SK-N-SH (cell line): ENCODE results near the gene KRT28. TPM values are rescaled to one million over a fixed set of nuclear protein-coding genes. Genes with fewer than 3 reads are reported as not detected.

Experiments
- CTCF ChIA-PET: fragments of 300-600, 350-600 bp; formaldehyde crosslinking; extraction: SDS; loops from one replicate; lab custom pipeline; 2021; lab: Yijun Ruan, JAX
- POLR2A ChIA-PET: fragments of 350-600 bp; sonication (Branson Sonifier 250); formaldehyde crosslinking; extraction: SDS; loops from one replicate; lab custom pipeline; 2020; ENCODE audit warnings: antibody characterized with exemption, inconsistent platforms; lab: Yijun Ruan, JAX
- DNase-seq: peaks from one replicate; pipeline ENCODE4 v3.0.0; 2012
- H2AFZ ChIP-seq: fragments of 200-600 bp; sonication (generic); 2 replicates; pipeline ENCODE4 v1.8.1; 2016; ENCODE audit warnings: antibody characterized with exemption, mild to moderate bottlenecking, low read depth
- H3F3A ChIP-seq: fragments of 200-600 bp; sonication (generic); replicated peaks from 2 replicates; pipeline ENCODE3; 2016; ENCODE audit warnings: antibody characterized with exemption, mild to moderate bottlenecking; ENCODE audit not compliant: insufficient read depth
- H3K27ac ChIP-seq, 2 experiments: fragments of 200-500 bp in 1 of 2; fragments of 200-600 bp in 1 of 2; sonication (Bioruptor generic) in 1 of 2; sonication (generic), shearing (Covaris generic) in 1 of 2; 2 replicates each; pipeline versions ENCODE4 v1.5.1 to v1.6.1; 2014 to 2016; ENCODE audit warnings: low read depth in 2 of 2, inconsistent platforms in 1 of 2, low read length in 1 of 2, mild to moderate bottlenecking in 1 of 2, mixed read lengths in 1 of 2
- H3K27me3 ChIP-seq: fragments of 200-600 bp; sonication (generic), shearing (Covaris generic); 2 replicates; pipeline ENCODE4 v1.6.1; 2016; ENCODE audit warnings: mixed run types; ENCODE audit not compliant: insufficient read depth
- H3K36me3 ChIP-seq, 2 experiments: fragments of 200-500 bp in 1 of 2; fragments of 200-600 bp in 1 of 2; sonication (Bioruptor generic) in 1 of 2; sonication (generic) in 1 of 2; replicated peaks in 1 of 2; 2 replicates each; pipeline versions ENCODE3 to v1.5.1; 2014 to 2016; ENCODE audit warnings: low read length in 1 of 2, mild to moderate bottlenecking in 1 of 2; ENCODE audit not compliant: insufficient read depth in 2 of 2, control insufficient read depth in 1 of 2
- H3K4me1 ChIP-seq, 2 experiments: fragments of 200-500 bp in 1 of 2; fragments of 200-600 bp in 1 of 2; sonication (Bioruptor generic) in 1 of 2; sonication (generic), shearing (Covaris generic) in 1 of 2; 2 replicates each; pipeline versions ENCODE4 v1.5.1 to v1.6.1; 2014 to 2016; ENCODE audit warnings: low read depth in 1 of 2, low read length in 1 of 2, mixed run types in 1 of 2; ENCODE audit not compliant: insufficient read depth in 2 of 2, control insufficient read depth in 1 of 2
- H3K4me2 ChIP-seq: fragments of 200-600 bp; sonication (generic), shearing (Covaris generic); 2 replicates; pipeline ENCODE4 v1.6.1; 2017; ENCODE audit warnings: mixed run types
- H3K4me3 ChIP-seq, 2 experiments: fragments of 200-500 bp in 1 of 2; fragments of 200-600 bp in 1 of 2; sonication (Bioruptor generic) in 1 of 2; sonication (generic), shearing (Covaris generic) in 1 of 2; 2 replicates each; pipeline versions ENCODE4 v1.5.1 to v1.8.1; 2014 to 2016; ENCODE audit warnings: low read depth in 2 of 2, inconsistent platforms in 1 of 2, low read length in 1 of 2, mild to moderate bottlenecking in 1 of 2, mixed read lengths in 1 of 2, moderate library complexity in 1 of 2
- H3K79me2 ChIP-seq: fragments of 200-600 bp; sonication (generic); 2 replicates; pipeline ENCODE4 v1.8.1; 2017; ENCODE audit warnings: mild to moderate bottlenecking; ENCODE audit not compliant: insufficient read depth
- H3K9ac ChIP-seq: fragments of 200-600 bp; sonication (generic); 2 replicates; pipeline ENCODE4 v1.6.1; 2017; ENCODE audit warnings: mixed run types
- H3K9me2 ChIP-seq: fragments of 200-600 bp; sonication (generic); 2 replicates; pipeline ENCODE4 v1.6.1; 2017; ENCODE audit warnings: mixed run types
- H3K9me3 ChIP-seq: fragments of 200-600 bp; sonication (generic); 2 replicates; pipeline ENCODE4 v1.6.1; 2017; ENCODE audit warnings: mixed run types, mild to moderate bottlenecking, moderate library complexity
- H4K20me1 ChIP-seq: fragments of 200-600 bp; sonication (generic); 2 replicates; pipeline ENCODE4 v1.6.1; 2017; ENCODE audit warnings: mild to moderate bottlenecking, mixed run types; ENCODE audit not compliant: insufficient read depth
- CHD2 ChIP-seq: fragments of 150-350 bp; IDR thresholded peaks from 2 replicates; pipeline ENCODE4 v1.6.1; 2018; ENCODE audit warnings: low read length; ENCODE audit not compliant: partially characterized antibody
- EP300 ChIP-seq, 2 experiments: IDR thresholded peaks; 2 replicates each; pipeline versions ENCODE4 v1.4.0 to v1.6.1; 2012; ENCODE audit warnings: borderline replicate concordance in 1 of 2, low read depth in 1 of 2, low read length in 1 of 2
- FOXJ3 ChIP-seq: sonication (generic); formaldehyde crosslinking; IDR thresholded peaks from 2 replicates; pipeline ENCODE4 v1.5.1; 2020; ENCODE audit warnings: mild to moderate bottlenecking, missing genetic modification reagents
- JUND ChIP-seq: IDR thresholded peaks from 2 replicates; pipeline ENCODE4 v1.4.0; 2012
- NFIC ChIP-seq: IDR thresholded peaks from 2 replicates; pipeline ENCODE4 v1.4.0; 2012; ENCODE audit warnings: borderline replicate concordance
- NRF1 ChIP-seq: IDR thresholded peaks from 2 replicates; pipeline ENCODE4 v1.6.1; 2012; ENCODE audit warnings: low read depth, mild to moderate bottlenecking, low read length
- PBX3 ChIP-seq: IDR thresholded peaks from 2 replicates; pipeline ENCODE4; 2012
- POLR2AphosphoS5 ChIP-seq: IDR thresholded peaks from 2 replicates; pipeline ENCODE4 v1.6.1; 2012; ENCODE audit warnings: low read depth, low read length
- RXRA ChIP-seq: IDR thresholded peaks from 2 replicates; pipeline ENCODE4 v1.4.0; 2012; ENCODE audit warnings: low read depth, mild to moderate bottlenecking, borderline replicate concordance
- SIN3A ChIP-seq: IDR thresholded peaks from 2 replicates; pipeline ENCODE4 v1.6.1; 2012; ENCODE audit warnings: low read depth, mild to moderate bottlenecking, low read length, moderate library complexity, borderline replicate concordance
- TCF12 ChIP-seq: IDR thresholded peaks from 2 replicates; pipeline ENCODE4 v1.4.0; 2012
- USF1 ChIP-seq: IDR thresholded peaks from 2 replicates; pipeline ENCODE4 v1.4.0; 2012; ENCODE audit warnings: low read depth, borderline replicate concordance
- USF2 ChIP-seq: fragments of 150-350 bp; IDR thresholded peaks from 2 replicates; pipeline ENCODE4 v1.6.1; 2017; ENCODE audit warnings: antibody characterized with exemption, low read length, low read depth, borderline replicate concordance
- WGBS: methylation state at CpG from one replicate; pipeline ENCODE4 v1.1.6; 2017; ENCODE audit warnings: low lambda C conversion rate; 5-methylcytosine and 5-hydroxymethylcytosine counted together
- polyA plus RNA-seq, 3 experiments: library from polyadenylated mRNA; depleted of rRNA; stranded (reverse); fragments of >200 nt; gene quantifications; 2 replicates each; pipeline ENCODE4 v1.2.3, GENCODE V29; 2012

KRT28 gene
- polyA plus RNA-seq, 1 of the 3 experiments (the other 2 are of a cell fraction), result not detected

DNA sequence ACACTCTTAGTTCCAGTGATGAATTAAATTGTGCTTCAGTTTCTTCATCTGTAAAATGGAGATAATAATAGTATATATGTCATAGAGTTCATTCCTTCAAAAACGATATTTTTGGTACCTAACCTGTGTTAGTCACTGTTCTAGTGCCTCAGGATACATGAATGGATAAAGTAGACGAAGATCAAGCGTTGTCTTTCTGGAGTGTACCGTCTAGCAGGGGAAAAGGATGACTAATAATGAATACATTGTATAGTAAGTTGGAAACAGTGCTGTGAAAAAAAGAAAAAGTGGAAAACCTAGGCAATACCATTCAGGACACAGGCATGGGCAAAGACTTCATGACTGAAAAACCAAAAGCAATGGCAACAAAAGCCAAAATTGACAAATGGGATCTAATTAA lies 14.0 kb upstream of the KRT28 start:
- TF ChIP-seq PBX3 (no peak), NFIC (no peak), RXRA (no peak)
- CTCF ChIA-PET, result no interaction called here
- no peak overlapping the region for H3K9ac ChIP-seq
- H2AFZ ChIP-seq, result no peak overlapping the region
- POLR2A ChIA-PET, result no interaction called here
- no peaks in the 10 kb centered on the region; a peak in 1 of 4 replicates for H3K4me1 ChIP-seq
- H3K9me2 ChIP-seq, result no peaks in the 10 kb centered on the region
- H3K4me3 ChIP-seq, result no peak overlapping the region
- no peaks in the 10 kb centered on the region for H4K20me1 ChIP-seq
- H3K36me3 ChIP-seq, result peaks cover 12 to 15% of the 10 kb centered on the region in 2 experiments
- H3K27ac ChIP-seq, result no peak overlapping the region
- DNase-seq, result no peak
- H3K27me3 ChIP-seq, result peaks cover 13% of the 10 kb centered on the region; the same call in 1 of the 2 replicates
- H3F3A ChIP-seq, result peaks cover 17% of the 10 kb centered on the region
- no peak overlapping the region for H3K4me2 ChIP-seq
- H3K79me2 ChIP-seq, result no peaks in the 10 kb centered on the region; the same call in 1 of the 2 replicates
- H3K9me3 ChIP-seq, result no peaks in the 10 kb centered on the region
- 23% methylated on average over 4 of the region's 4 CpGs for WGBS

DNA sequence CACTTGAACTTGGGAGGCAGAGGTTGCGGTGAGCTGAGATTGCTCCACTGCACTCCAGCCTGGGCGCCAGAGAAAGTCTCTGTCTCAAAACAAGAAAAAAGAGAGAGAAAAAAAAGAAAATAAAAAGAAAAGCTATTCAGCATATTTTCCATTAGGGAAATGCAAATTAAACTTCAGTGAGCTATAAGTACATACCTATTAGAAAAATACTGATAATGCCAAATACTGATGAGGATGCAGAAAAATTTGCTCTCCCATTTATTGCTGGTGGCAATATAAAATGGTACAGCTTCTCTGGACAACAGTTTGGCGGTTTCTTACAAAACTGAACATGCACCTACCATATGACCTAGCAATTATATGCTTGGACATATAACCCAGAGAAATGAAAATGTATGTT lies 12.9 kb upstream of the KRT28 start:
- Histone ChIP-seq H3K27me3 (peaks cover 25% of the 10 kb centered on the region; the same call in 1 of the 2 replicates), H3K36me3 (peaks cover 8 to 12% of the 10 kb centered on the region in 2 experiments), H3K4me3 (no peak overlapping the region), H4K20me1 (no peaks in the 10 kb centered on the region), H3K4me1 (no peaks in the 10 kb centered on the region; a peak in 1 of 4 replicates), H3K27ac (no peak overlapping the region), H3K4me2 (no peak overlapping the region), H2AFZ (no peak overlapping the region), H3K9me2 (no peaks in the 10 kb centered on the region), H3K9ac (no peak overlapping the region), H3K9me3 (no peaks in the 10 kb centered on the region), H3K79me2 (no peaks in the 10 kb centered on the region; the same call in 1 of the 2 replicates), H3F3A (peaks cover 7% of the 10 kb centered on the region)
- CTCF ChIA-PET, result no interaction called here
- WGBS, result 20% methylated on average over 3 of the region's 3 CpGs
- POLR2A ChIA-PET, result no interaction called here
- no peak for TF ChIP-seq USF1
- no peak for TF ChIP-seq EP300 (IDR thresholded peaks at IDR 0.05; ENCODE audit: borderline replicate concordance in 1 of 2, low read depth in 1 of 2, low read length in 1 of 2)
- TF ChIP-seq JUND, result no peak
- no peak for TF ChIP-seq PBX3
- TF ChIP-seq TCF12, result no peak
- no peak for TF ChIP-seq POLR2AphosphoS5
- TF ChIP-seq SIN3A, result no peak
- TF ChIP-seq CHD2, result no peak
- no peak for TF ChIP-seq NRF1
- TF ChIP-seq FOXJ3 (CRISPR knock-in tag), result no peak
- no peak for TF ChIP-seq USF2
- DNase-seq, result no peak
